Colonic mucosa (tissue), 4 donors: Measurements from ENCODE around the gene VASN. TPM values are rescaled to one million over a fixed set of nuclear protein-coding genes. Genes with fewer than 3 reads are reported as not detected.

Experiments used
- DNase-seq: peaks from one replicate; pipeline ENCODE4 v3.0.0-alpha.2; 2020
- H3K27ac ChIP-seq: fragments of 200-600 bp; one replicate; pipeline ENCODE4 v1.8.0; 2021
- H3K27me3 ChIP-seq: fragments of 200-600 bp; one replicate; pipeline ENCODE4 v1.8.0; 2021
- H3K36me3 ChIP-seq: fragments of 200-600 bp; one replicate; pipeline ENCODE4 v1.8.0; 2021
- H3K4me1 ChIP-seq: fragments of 200-600 bp; one replicate; pipeline ENCODE4 v1.8.0; 2021; ENCODE audit warnings: mild to moderate bottlenecking
- H3K4me3 ChIP-seq: fragments of 200-600 bp; one replicate; pipeline ENCODE4 v1.8.0; 2021
- H3K9ac ChIP-seq, 2 donors: one replicate each; pipeline ENCODE4 v1.7.0; 2013; ENCODE audit warnings: control low read depth in 2 of 2, low read depth in 2 of 2, low read length in 2 of 2
- H3K9me3 ChIP-seq: fragments of 200-600 bp; one replicate; pipeline ENCODE4 v1.8.0; 2021
- CTCF ChIP-seq: fragments of 200-600 bp; IDR thresholded peaks from one replicate; pipeline ENCODE4 v1.8.0; 2022; ENCODE audit warnings: antibody characterized with exemption, mild to moderate bottlenecking
- intact Hi-C: fragments of 100-400 bp; cut with DNase I; formaldehyde crosslinking; loops from one replicate; pipeline ENCODE4 v1.14.1; 2022
- total RNA-seq, 2 donors: library from RNA; stranded (reverse); fragmentation: NEBNext Ultra II Directional in 1 of 2; extraction: Animal tissue kit (Norgen Biotek cat#: 25700) in 1 of 2; gene quantifications; one replicate each; pipeline ENCODE4 v1.2.1, GENCODE V29; 2021
- donor health status: healthy.
- donor health status: DM: no; HTN: no; CAD: no.
- donor health status: DM: no; HTN: no; CAD: no.

The VASN gene
- total RNA-seq, 2 donors from 2014 or later, result 2.7 to 4.1 TPM

GRCh38 chr16:4377573-4378154 is 6.0 kb downstream of the VASN start:
- H3K36me3 ChIP-seq, result no peaks in the 10 kb centered on the region
- no peak overlapping the region for H3K9ac ChIP-seq
- no peaks in the 10 kb centered on the region for H3K4me1 ChIP-seq
- H3K4me3 ChIP-seq, result no peak overlapping the region
- intact Hi-C loops, result no loop called here
- TF ChIP-seq CTCF, result no peak
- H3K27me3 ChIP-seq, result no peaks in the 10 kb centered on the region
- no peak for DNase-seq
- H3K27ac ChIP-seq, result no peak overlapping the region
- no peaks in the 10 kb centered on the region for H3K9me3 ChIP-seq

GRCh38 chr16:4378161-4378666 is 6.6 kb downstream of the VASN start:
- H3K27ac ChIP-seq, result no peak overlapping the region
- no peaks in the 10 kb centered on the region for H3K4me1 ChIP-seq
- H3K4me3 ChIP-seq, result no peak overlapping the region
- H3K27me3 ChIP-seq, result no peaks in the 10 kb centered on the region
- peak overlapping the region in 1 of 2 donors; percentile 26 for H3K9ac ChIP-seq
- no peak for TF ChIP-seq CTCF
- intact Hi-C loops, result no loop called here
- H3K9me3 ChIP-seq, result no peaks in the 10 kb centered on the region
- DNase-seq, result no peak
- no peaks in the 10 kb centered on the region for H3K36me3 ChIP-seq

GRCh38 chr16:4378999-4379690 is 7.5 kb downstream of the VASN start:
- Histone ChIP-seq H3K27ac (no peak overlapping the region), H3K4me3 (no peak overlapping the region), H3K36me3 (no peaks in the 10 kb centered on the region), H3K4me1 (no peaks in the 10 kb centered on the region), H3K9me3 (no peaks in the 10 kb centered on the region), H3K27me3 (no peaks in the 10 kb centered on the region), H3K9ac (no peak overlapping the region)
- no peak for DNase-seq
- no peak for TF ChIP-seq CTCF
- intact Hi-C loops, result no loop called here

GRCh38 chr16:4380119-4381063 is 8.7 kb downstream of the VASN start:
- no peak for DNase-seq

More at GRCh38 chr16:4380119-4381063, 8.7 kb downstream of the VASN start:
- no peaks in the 10 kb centered on the region for H3K27me3 ChIP-seq
- H3K4me1 ChIP-seq, result no peaks in the 10 kb centered on the region
- TF ChIP-seq CTCF, result no peak
- no peaks in the 10 kb centered on the region for H3K9me3 ChIP-seq
- no peaks in the 10 kb centered on the region for H3K36me3 ChIP-seq
- no peak overlapping the region for H3K9ac ChIP-seq
- intact Hi-C loops, result no loop called here
- no peak overlapping the region for H3K4me3 ChIP-seq
- H3K27ac ChIP-seq, result no peak overlapping the region
